HCT116 (cell line): ENCODE measurements around the gene MEIKIN.

Source experiments
- CBX3 ChIP-seq: IDR thresholded peaks from 2 replicates; pipeline ENCODE4 v1.6.1; 2012; ENCODE audit warnings: low read depth
- CEBPB ChIP-seq: IDR thresholded peaks from 2 replicates; pipeline ENCODE4 v1.6.1; 2012; ENCODE audit warnings: low read depth
- CTCF ChIP-seq, 3 experiments: fragments of 200-600 bp in 1 of 3; sonication (generic) in 1 of 3; IDR thresholded peaks in 2 of 3; conservative IDR thresholded peaks in 1 of 3; 2 replicates each; pipeline ENCODE4 v1.5.1; 2012 to 2017; ENCODE audit warnings: low read depth in 2 of 3, low read length in 2 of 3, antibody characterized with exemption in 1 of 3, borderline replicate concordance in 1 of 3, control low read depth in 1 of 3, mild to moderate bottlenecking in 1 of 3, mixed read lengths in 1 of 3, mixed run types in 1 of 3, moderate library complexity in 1 of 3; ENCODE audit not compliant: insufficient read depth in 1 of 3
- EZH2 ChIP-seq: fragments of 200-600 bp; sonication (generic); IDR thresholded peaks from 2 replicates; pipeline ENCODE4 v1.6.1; 2017; ENCODE audit warnings: antibody characterized with exemption, mixed run types
- EZH2phosphoT487 ChIP-seq: fragments of 200-600 bp; IDR thresholded peaks from 2 replicates; pipeline ENCODE4 v1.6.1; 2018; ENCODE audit warnings: antibody characterized with exemption, borderline replicate concordance
- JUND ChIP-seq: IDR thresholded peaks from 2 replicates; pipeline ENCODE4 v1.6.1; 2012
- POLR2A ChIP-seq: IDR thresholded peaks from 2 replicates; pipeline ENCODE4 v1.7.0; 2011; ENCODE audit warnings: borderline replicate concordance; ENCODE audit not compliant: insufficient read depth, insufficient read length; ENCODE audit errors: extremely low read depth
- POLR2AphosphoS5 ChIP-seq: IDR thresholded peaks from 2 replicates; pipeline ENCODE4 v1.6.1; 2011; ENCODE audit warnings: mild to moderate bottlenecking, low read depth, low read length, moderate library complexity
- RAD21 ChIP-seq: IDR thresholded peaks from 2 replicates; pipeline ENCODE4 v1.6.1; 2012; ENCODE audit warnings: low read depth, mild to moderate bottlenecking
- SIN3A ChIP-seq: IDR thresholded peaks from 2 replicates; pipeline ENCODE4 v1.6.1; 2012; ENCODE audit warnings: low read depth
- SP1 ChIP-seq: IDR thresholded peaks from 2 replicates; pipeline ENCODE4 v1.6.1; 2012; ENCODE audit warnings: low read depth
- ZNF274 ChIP-seq: fragments of 200-500 bp; sonication (Bioruptor generic); IDR thresholded peaks from 2 replicates; pipeline ENCODE4 v1.6.1; 2014; ENCODE audit warnings: mild to moderate bottlenecking, low read depth, low read length, inconsistent platforms
- TF ChIP-seq, protein P1 (sequence below): IDR thresholded peaks from 2 replicates; pipeline ENCODE4 v1.6.1; 2012; ENCODE audit warnings: low read depth

- no peak for TF ChIP-seq ZNF274
- no peak for TF ChIP-seq CTCF (IDR thresholded peaks at IDR 0.05 in 2 of 3, conservative IDR thresholded peaks at IDR 0.05 in 1 of 3; ENCODE audit: borderline replicate concordance in 1 of 3, insufficient read depth in 1 of 3, low read depth in 2 of 3, low read length in 2 of 3)
- TF ChIP-seq EZH2phosphoT487, result no peak
- no peak for TF ChIP-seq POLR2AphosphoS5
- TF ChIP-seq POLR2A, result no peak
- TF ChIP-seq JUND, result no peak
- no peak for TF ChIP-seq CBX3
- no peak for TF ChIP-seq RAD21
- TF ChIP-seq CEBPB, result no peak
- TF ChIP-seq, protein P1, sequence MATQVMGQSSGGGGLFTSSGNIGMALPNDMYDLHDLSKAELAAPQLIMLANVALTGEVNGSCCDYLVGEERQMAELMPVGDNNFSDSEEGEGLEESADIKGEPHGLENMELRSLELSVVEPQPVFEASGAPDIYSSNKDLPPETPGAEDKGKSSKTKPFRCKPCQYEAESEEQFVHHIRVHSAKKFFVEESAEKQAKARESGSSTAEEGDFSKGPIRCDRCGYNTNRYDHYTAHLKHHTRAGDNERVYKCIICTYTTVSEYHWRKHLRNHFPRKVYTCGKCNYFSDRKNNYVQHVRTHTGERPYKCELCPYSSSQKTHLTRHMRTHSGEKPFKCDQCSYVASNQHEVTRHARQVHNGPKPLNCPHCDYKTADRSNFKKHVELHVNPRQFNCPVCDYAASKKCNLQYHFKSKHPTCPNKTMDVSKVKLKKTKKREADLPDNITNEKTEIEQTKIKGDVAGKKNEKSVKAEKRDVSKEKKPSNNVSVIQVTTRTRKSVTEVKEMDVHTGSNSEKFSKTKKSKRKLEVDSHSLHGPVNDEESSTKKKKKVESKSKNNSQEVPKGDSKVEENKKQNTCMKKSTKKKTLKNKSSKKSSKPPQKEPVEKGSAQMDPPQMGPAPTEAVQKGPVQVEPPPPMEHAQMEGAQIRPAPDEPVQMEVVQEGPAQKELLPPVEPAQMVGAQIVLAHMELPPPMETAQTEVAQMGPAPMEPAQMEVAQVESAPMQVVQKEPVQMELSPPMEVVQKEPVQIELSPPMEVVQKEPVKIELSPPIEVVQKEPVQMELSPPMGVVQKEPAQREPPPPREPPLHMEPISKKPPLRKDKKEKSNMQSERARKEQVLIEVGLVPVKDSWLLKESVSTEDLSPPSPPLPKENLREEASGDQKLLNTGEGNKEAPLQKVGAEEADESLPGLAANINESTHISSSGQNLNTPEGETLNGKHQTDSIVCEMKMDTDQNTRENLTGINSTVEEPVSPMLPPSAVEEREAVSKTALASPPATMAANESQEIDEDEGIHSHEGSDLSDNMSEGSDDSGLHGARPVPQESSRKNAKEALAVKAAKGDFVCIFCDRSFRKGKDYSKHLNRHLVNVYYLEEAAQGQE, result no peak
- no peak for TF ChIP-seq SP1
- no peak for TF ChIP-seq EZH2
- no peak for TF ChIP-seq SIN3A
These were observed 49.2 kb upstream of the MEIKIN start for GRCh38 chr5:131994533-131995226.
